ENCODE data around the gene FMNL1. TPM values are rescaled to one million over a fixed set of nuclear protein-coding genes. Genes with fewer than 3 reads are reported as not detected.

The FMNL1 gene
- total RNA-seq, 1 experiment from 2014 or later = 3.0 TPM

DNA sequence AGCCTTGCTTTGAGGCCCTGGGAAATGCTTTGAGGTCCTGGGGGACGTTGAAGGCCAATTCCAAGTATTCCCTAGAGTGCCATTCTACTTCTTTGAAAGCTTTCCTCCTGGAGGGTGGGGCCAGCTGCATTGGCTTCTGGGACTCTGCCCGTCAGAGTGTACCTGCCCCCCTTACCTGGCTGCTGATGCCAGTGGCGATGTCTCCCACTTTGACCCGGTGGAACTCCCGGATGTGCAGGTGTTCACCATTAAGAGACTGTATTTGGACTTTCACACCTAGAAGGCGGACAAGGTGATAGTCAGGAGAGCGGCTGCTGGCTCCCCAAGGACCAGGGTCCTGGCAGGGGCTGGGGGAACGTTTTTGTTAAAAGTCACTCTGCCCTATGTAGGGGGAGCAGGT is 43.3 kb downstream of the FMNL1 start:
- Mint-ChIP-seq H3K9me3 (ENCODE audit: unreplicated experiment) (no peaks in the 10 kb centered on the region), H3K27ac (ENCODE audit: unreplicated experiment) (no peak overlapping the region)
- CTCF ChIA-PET = no interaction called here

DNA sequence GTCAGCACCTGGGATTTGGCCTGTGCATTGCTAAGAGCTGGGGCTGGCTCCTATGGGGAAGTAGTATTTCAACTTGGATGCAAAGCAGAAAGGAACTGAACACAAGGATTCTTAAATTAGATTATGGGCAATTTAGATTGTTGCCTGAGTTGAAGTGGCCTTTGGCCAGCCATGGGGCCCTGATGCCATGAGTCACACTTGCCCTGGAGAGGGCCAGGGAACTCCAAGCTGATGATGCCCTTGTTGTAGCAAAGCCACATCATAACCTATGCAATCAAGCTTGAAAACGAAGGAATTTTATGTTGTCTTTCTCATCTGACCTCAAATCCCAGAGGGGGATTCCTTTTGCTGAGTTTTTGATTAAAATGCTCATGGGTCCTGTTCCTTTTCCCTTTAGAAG is 44.1 kb downstream of the FMNL1 start:
- Histone ChIP-seq H3K27me3 (replicated peaks; ENCODE audit: control insufficient read depth, insufficient read depth, low read length) (no peaks in the 10 kb centered on the region), H3K36me3 (ENCODE audit: control insufficient read depth, insufficient read depth, low read length) (no peaks in the 10 kb centered on the region; the same call in 1 of the 2 replicates), H3K9me3 (no peaks in the 10 kb centered on the region), H3K4me1 (peaks cover 3% of the 10 kb centered on the region; the same call in 1 of the 2 replicates), H3K4me3 (ENCODE audit: low read depth, low read length) (no peak overlapping the region)
- H3K4me1 Mint-ChIP-seq (ENCODE audit: low read depth, unreplicated experiment) = no peaks in the 10 kb centered on the region
- H3K36me3 Mint-ChIP-seq (ENCODE audit: insufficient read depth, unreplicated experiment) = peaks cover 37% of the 10 kb centered on the region
- no peak overlapping the region for H3K27ac Mint-ChIP-seq (ENCODE audit: unreplicated experiment)
- H3K27me3 Mint-ChIP-seq (ENCODE audit: insufficient read depth, unreplicated experiment) = no peaks in the 10 kb centered on the region
- intact Hi-C loops (cut with micrococcal nuclease; ENCODE audit: unreplicated experiment) = no loop called here
- H3K4me3 Mint-ChIP-seq (ENCODE audit: unreplicated experiment) = no peak overlapping the region
- DNase-seq = no peak
- no peaks in the 10 kb centered on the region for H3K9me3 Mint-ChIP-seq (ENCODE audit: unreplicated experiment)
- POLR2A ChIA-PET = no interaction called here
- CTCF ChIA-PET = interaction anchor here (1.0 to 1.7 kb wide), 4 partner anchors 11 to 130 kb away, joined by 3 to 5 read pairs (median 4); partner anchors contain the start of gene ACBD4
- no TSS peak for BruUV-seq (replicated peaks)
- TF ChIP-seq, protein P1, sequence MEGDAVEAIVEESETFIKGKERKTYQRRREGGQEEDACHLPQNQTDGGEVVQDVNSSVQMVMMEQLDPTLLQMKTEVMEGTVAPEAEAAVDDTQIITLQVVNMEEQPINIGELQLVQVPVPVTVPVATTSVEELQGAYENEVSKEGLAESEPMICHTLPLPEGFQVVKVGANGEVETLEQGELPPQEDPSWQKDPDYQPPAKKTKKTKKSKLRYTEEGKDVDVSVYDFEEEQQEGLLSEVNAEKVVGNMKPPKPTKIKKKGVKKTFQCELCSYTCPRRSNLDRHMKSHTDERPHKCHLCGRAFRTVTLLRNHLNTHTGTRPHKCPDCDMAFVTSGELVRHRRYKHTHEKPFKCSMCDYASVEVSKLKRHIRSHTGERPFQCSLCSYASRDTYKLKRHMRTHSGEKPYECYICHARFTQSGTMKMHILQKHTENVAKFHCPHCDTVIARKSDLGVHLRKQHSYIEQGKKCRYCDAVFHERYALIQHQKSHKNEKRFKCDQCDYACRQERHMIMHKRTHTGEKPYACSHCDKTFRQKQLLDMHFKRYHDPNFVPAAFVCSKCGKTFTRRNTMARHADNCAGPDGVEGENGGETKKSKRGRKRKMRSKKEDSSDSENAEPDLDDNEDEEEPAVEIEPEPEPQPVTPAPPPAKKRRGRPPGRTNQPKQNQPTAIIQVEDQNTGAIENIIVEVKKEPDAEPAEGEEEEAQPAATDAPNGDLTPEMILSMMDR (IDR thresholded peaks at IDR 0.05; ENCODE audit: insufficient read depth in 1 of 2, low read depth in 1 of 2, low read length in 1 of 2, severe bottlenecking in 1 of 2, unreplicated experiment in 1 of 2) = no peak

More for the DNA sequence above, 43.3 kb downstream of the FMNL1 start:
- no peaks in the 10 kb centered on the region for H3K27me3 ChIP-seq (replicated peaks; ENCODE audit: control insufficient read depth, insufficient read depth, low read length)
- no peaks in the 10 kb centered on the region; the same call in 1 of the 2 replicates for H3K36me3 ChIP-seq (ENCODE audit: control insufficient read depth, insufficient read depth, low read length)
- Mint-ChIP-seq H3K36me3 (ENCODE audit: insufficient read depth, unreplicated experiment) (peaks cover 33% of the 10 kb centered on the region), H3K27me3 (ENCODE audit: insufficient read depth, unreplicated experiment) (no peaks in the 10 kb centered on the region), H3K4me3 (ENCODE audit: unreplicated experiment) (no peak overlapping the region), H3K4me1 (ENCODE audit: low read depth, unreplicated experiment) (no peaks in the 10 kb centered on the region)
- H3K4me1 ChIP-seq = peaks cover 3% of the 10 kb centered on the region; the same call in 1 of the 2 replicates
- no peak overlapping the region for H3K4me3 ChIP-seq (ENCODE audit: low read depth, low read length)
- no peak for DNase-seq
- no TSS peak for BruUV-seq (replicated peaks)
- no peaks in the 10 kb centered on the region for H3K9me3 ChIP-seq
- POLR2A ChIA-PET = no interaction called here
- intact Hi-C loops (cut with micrococcal nuclease; ENCODE audit: unreplicated experiment) = no loop called here
- TF ChIP-seq, protein P1 (IDR thresholded peaks at IDR 0.05; ENCODE audit: insufficient read depth in 1 of 2, low read depth in 1 of 2, low read length in 1 of 2, severe bottlenecking in 1 of 2, unreplicated experiment in 1 of 2) = no peak

DNA sequence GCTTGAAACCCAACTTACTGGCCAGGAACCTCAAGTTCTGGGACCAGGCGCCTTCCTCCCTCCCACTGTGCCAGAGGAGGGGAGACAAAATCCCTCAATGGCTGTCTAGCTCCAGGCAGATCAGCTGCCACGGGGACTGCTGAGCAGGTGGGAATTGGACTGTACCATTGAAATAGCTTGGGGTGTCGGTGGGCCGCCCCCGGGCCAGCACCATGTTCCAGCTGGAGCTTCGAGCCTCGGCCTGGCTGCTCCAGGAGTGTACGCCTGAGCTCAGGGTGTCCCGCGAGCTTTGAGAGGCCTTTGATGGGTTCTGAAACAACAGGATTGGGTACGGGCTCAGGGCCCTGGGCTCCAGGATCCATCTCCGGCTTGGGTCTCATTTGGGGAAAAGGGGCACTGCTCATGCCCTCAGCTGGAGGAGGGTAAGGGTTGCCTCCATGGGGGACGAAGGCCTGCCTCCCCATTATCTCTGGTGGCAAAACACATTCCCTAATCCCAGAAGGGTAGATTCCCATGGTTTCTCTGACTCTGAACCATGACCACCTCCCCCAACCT is 44.8 kb downstream of the FMNL1 start:
- H3K4me1 ChIP-seq = peaks cover 3% of the 10 kb centered on the region; the same call in 1 of the 2 replicates
- peaks cover 39% of the 10 kb centered on the region for H3K36me3 Mint-ChIP-seq (ENCODE audit: insufficient read depth, unreplicated experiment)
- H3K27me3 ChIP-seq (replicated peaks; ENCODE audit: control insufficient read depth, insufficient read depth, low read length) = no peaks in the 10 kb centered on the region
- no peaks in the 10 kb centered on the region for H3K27me3 Mint-ChIP-seq (ENCODE audit: insufficient read depth, unreplicated experiment)
- no peaks in the 10 kb centered on the region for H3K9me3 ChIP-seq
- no peaks in the 10 kb centered on the region for H3K9me3 Mint-ChIP-seq (ENCODE audit: unreplicated experiment)
- ChIA-PET POLR2A (no interaction called here), CTCF (interaction anchor here (1.0 to 1.7 kb wide), 4 partner anchors 11 to 131 kb away, joined by 3 to 5 read pairs (median 4); partner anchors contain the start of gene ACBD4)
- no peaks in the 10 kb centered on the region; the same call in 1 of the 2 replicates for H3K36me3 ChIP-seq (ENCODE audit: control insufficient read depth, insufficient read depth, low read length)
- intact Hi-C loops (cut with micrococcal nuclease; ENCODE audit: unreplicated experiment) = no loop called here
- DNase-seq = no peak
- no peak overlapping the region for H3K4me3 Mint-ChIP-seq (ENCODE audit: unreplicated experiment)
- H3K27ac Mint-ChIP-seq (ENCODE audit: unreplicated experiment) = no peak overlapping the region
- TF ChIP-seq, protein P1 (IDR thresholded peaks at IDR 0.05; ENCODE audit: insufficient read depth in 1 of 2, low read depth in 1 of 2, low read length in 1 of 2, severe bottlenecking in 1 of 2, unreplicated experiment in 1 of 2) = no peak
- no peaks in the 10 kb centered on the region for H3K4me1 Mint-ChIP-seq (ENCODE audit: low read depth, unreplicated experiment)
- H3K4me3 ChIP-seq (ENCODE audit: low read depth, low read length) = no peak overlapping the region
- no TSS peak for BruUV-seq (replicated peaks)
